Urinary bladder (tissue), 4 donors: ENCODE measurements around the gene SYTL2. TPM values are rescaled to one million over a fixed set of nuclear protein-coding genes. Genes with fewer than 3 reads are reported as not detected.

Source experiments
- DNase-seq: peaks from one replicate; pipeline ENCODE4 v3.0.0-alpha.2; 2015; ENCODE audit errors: extremely low spot score
- H3K27ac ChIP-seq: one replicate; pipeline ENCODE4 v1.5.1; 2013; ENCODE audit warnings: low read depth, mild to moderate bottlenecking, moderate library complexity
- H3K36me3 ChIP-seq: one replicate; pipeline ENCODE4 v1.6.1; 2013; ENCODE audit warnings: mild to moderate bottlenecking, moderate library complexity; ENCODE audit not compliant: insufficient read depth
- H3K4me1 ChIP-seq: one replicate; pipeline ENCODE4 v1.6.1; 2013; ENCODE audit warnings: mild to moderate bottlenecking, moderate library complexity; ENCODE audit not compliant: insufficient read depth
- H3K4me3 ChIP-seq: one replicate; pipeline ENCODE4 v1.5.1; 2013; ENCODE audit warnings: low read depth, low read length
- WGBS: extraction: QIAGEN DNeasy Blood & Tissue Kit; methylation state at CpG from one replicate; pipeline ENCODE4 v1.1.7; 2013; 5-methylcytosine and 5-hydroxymethylcytosine counted together
- polyA plus RNA-seq: library from polyadenylated mRNA; stranded (reverse); fragments of 200-250 nt; gene quantifications from one replicate; pipeline ENCODE4 v1.2.3, GENCODE V29; 2013
- total RNA-seq: library from RNA; depleted of rRNA; stranded (reverse); fragments of >200 nt; gene quantifications from one replicate; pipeline ENCODE4 v1.2.3, GENCODE V29; 2014
- donor health status: healthy with polysubstance abuse.
- donor health status: healthy.

The SYTL2 gene
- total and polyA plus RNA-seq, 2 donors, result 18.5 to 123 TPM

DNA sequence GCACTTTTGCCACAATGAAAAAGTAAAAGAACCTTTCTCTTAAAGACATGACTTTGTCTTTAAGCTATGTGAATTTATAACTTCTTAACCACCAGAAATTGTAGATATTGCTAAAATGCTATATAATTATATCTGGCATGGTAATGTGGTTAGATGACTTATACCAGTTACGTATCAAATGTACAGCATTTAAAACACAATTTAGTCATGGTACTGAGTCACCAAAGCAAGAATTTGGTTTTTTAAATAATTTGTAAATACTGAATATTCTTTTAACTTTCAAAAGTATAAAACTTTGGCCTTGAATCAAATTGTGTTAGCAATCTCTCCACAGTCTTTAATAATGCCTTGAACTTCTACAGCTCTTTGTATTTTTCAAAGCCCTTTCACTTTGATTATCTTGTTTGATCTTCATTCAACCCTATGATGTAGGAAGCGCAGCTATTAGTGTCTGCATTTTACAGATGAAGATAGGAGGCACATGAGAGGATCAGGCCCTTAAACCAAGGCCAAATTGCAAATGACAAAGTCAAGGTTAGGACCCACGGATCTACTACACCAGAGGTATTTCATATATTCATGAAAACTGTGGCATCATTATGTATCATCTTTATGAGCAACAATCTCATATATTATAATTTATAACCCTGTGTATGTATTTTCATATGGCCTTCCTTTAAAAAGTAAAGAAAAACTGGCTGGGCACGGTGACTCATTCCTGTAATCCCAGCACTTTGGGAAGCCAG is 4.4 kb upstream of the SYTL2 start:
- Histone ChIP-seq H3K27ac (no peak overlapping the region), H3K4me3 (no peak overlapping the region), H3K4me1 (no peaks in the 10 kb centered on the region), H3K36me3 (no peaks in the 10 kb centered on the region)
- WGBS, result 69% methylated on average over 4 of the region's 4 CpGs
- no peak for DNase-seq

DNA sequence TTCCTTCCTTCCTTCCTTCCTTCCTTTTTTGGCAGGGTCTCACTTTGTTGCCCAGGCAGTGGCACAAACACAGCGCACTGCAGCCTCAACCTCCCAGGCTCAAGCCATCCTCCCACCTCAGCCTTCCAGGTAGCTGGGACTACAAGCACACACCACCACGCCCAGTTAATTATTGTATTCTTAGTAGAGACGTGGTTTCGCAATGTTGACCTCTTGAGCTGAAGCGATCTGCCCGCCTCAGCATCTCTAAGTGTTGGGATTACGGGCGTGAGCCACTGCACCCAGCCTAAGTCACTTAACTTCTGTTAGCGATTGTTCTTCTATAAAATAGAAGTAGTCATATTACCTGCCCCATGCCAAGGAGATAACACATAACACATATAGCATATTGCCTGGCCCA is 2.8 kb upstream of the SYTL2 start:
- Histone ChIP-seq H3K36me3 (no peaks in the 10 kb centered on the region), H3K27ac (no peak overlapping the region), H3K4me3 (no peak overlapping the region), H3K4me1 (peaks cover 2% of the 10 kb centered on the region)
- DNase-seq, result no peak
- 89% methylated on average over 9 of the region's 9 CpGs for WGBS

DNA sequence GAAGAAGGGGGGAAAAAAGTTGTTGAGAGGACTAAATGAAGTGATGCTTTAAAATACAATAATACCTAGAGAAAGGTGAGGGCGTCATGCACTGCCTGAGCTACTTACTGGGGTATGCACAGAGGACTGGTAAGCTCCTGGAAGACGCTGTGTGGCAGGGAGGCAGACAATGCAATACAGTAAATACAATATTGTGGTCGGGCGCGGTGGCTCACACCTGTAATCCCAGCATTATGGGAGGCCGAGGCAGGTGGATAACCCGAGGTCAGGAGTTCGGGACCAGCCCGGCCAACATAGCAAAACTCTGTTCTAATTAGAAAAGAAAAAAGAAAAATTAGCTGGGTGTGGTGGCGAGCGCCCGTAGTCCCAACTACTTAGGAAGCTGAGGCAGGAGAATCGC is 683 bp upstream of the SYTL2 start:
- H3K27ac ChIP-seq, result no peak overlapping the region
- H3K4me1 ChIP-seq, result peaks cover 2% of the 10 kb centered on the region
- no peaks in the 10 kb centered on the region for H3K36me3 ChIP-seq
- peak overlapping the region; percentile 74 for H3K4me3 ChIP-seq
- no peak for DNase-seq
- 81% methylated on average over 13 of the region's 13 CpGs for WGBS

DNA sequence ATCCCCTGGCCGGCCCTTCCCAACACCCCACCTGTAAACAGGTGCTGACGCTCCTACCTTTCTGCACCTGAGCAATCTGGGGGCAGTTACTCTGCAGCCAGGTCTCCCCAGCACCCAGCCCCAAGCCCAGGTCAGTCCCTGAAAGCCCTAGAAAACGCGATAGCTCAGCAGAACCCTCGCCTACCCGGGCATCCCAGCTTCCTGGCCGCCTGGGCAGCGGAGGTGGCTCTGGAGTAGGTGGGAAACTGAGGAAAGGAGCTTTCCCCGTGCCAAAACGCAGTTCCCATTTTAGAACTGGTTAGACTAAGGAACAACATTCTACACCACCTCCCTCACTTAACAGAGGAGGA is 445 bp downstream of the SYTL2 start:
- no peak for DNase-seq
- peak overlapping the region; percentile 18 for H3K27ac ChIP-seq
- 7% methylated on average over 10 of the region's 10 CpGs for WGBS
- H3K4me1 ChIP-seq, result peaks cover 2% of the 10 kb centered on the region
- H3K4me3 ChIP-seq, result peak overlapping the region; percentile 74
- H3K36me3 ChIP-seq, result no peaks in the 10 kb centered on the region

DNA sequence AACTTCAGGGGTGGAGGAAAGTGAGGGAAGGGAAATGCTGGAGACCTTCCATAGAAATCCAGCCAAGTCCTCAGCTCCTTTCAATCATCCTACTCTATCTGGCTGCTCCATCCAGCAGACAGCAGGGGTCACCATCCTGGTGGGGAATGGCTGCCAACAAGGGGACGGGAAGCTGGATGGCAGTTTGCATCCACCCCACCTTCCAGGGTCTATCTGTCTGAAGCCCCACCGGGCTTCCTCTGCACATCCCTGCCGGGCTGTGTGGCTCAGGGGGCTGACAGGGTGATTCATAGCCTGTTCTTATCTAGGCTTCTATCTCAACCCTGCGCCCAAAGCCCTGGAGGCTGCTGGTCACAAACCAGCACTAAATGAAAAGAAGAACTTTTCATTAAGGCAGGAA is 1.1 kb downstream of the SYTL2 start:
- no peak for DNase-seq
- Histone ChIP-seq H3K4me1 (peaks cover 2% of the 10 kb centered on the region), H3K27ac (no peak overlapping the region), H3K4me3 (peak overlapping the region; percentile 74), H3K36me3 (no peaks in the 10 kb centered on the region)
- 15% methylated on average over 4 of the region's 4 CpGs for WGBS

DNA sequence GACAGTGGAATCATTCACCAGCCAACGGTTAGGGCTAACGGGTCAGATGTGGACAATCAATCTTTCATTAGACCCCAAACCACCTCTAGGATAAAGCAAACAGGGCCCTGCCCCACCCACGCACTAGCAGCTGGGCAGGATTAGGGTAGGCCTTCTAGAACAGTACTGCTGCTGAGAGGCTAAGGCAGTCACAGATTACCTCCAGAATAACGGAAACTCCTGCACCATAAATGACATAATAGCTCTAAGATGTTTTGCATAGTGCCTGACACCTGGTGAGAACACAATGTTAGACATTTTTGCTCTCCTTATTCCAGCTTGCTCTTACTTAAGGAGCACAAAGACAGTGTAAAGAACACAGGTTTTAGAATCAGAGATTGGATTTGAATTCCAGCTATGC is 1.8 kb downstream of the SYTL2 start:
- Histone ChIP-seq H3K36me3 (no peaks in the 10 kb centered on the region), H3K4me3 (peak overlapping the region; percentile 74), H3K27ac (no peak overlapping the region), H3K4me1 (peaks cover 2% of the 10 kb centered on the region)
- 60% methylated on average over 4 of the region's 4 CpGs for WGBS
- no peak for DNase-seq

DNA sequence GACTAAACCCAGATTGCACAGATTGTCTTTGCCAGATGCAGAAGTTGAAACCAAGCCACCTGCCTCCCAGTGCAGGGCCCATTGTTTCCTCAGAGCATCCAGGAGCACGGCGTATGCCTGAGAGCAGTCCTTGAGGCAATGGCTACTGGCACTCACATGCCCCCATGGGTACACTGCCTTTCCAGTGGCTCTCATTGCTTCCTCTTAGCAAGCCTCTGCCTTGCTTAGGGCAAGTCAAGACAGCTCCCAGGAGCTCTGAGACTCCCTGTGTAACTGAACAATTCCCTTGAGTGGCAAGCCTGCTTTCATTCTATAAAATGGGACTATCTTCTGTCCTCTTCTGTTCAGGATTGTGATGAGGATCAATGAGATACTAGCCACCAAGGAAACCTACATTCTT is 4.1 kb downstream of the SYTL2 start:
- H3K4me1 ChIP-seq, result peaks cover 2% of the 10 kb centered on the region
- WGBS, result 65% methylated on average over 2 of the region's 2 CpGs
- DNase-seq, result no peak
- H3K36me3 ChIP-seq, result no peaks in the 10 kb centered on the region
- H3K4me3 ChIP-seq, result no peak overlapping the region
- no peak overlapping the region for H3K27ac ChIP-seq

DNA sequence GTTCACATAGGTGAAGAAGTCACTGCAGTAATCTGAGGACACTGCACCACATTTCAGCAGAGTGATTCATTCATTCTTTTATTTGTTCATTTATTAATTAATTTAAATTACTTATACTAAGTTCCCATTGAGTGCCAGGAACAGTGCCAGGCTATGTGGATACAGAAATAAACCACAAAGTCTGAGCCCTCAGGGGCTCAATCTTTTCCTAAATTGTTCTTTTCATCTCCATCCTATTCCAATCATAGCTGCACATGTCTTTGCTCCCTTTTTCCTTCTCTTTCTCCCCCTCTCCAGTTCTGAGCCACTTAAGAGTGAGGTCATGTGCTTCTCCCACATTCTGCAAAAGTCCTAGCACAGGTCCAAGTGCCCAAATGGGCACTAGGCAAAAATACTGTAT is 4.9 kb downstream of the SYTL2 start:
- Histone ChIP-seq H3K4me1 (peaks cover 2% of the 10 kb centered on the region), H3K36me3 (no peaks in the 10 kb centered on the region), H3K27ac (no peak overlapping the region), H3K4me3 (no peak overlapping the region)
- no peak for DNase-seq

DNA sequence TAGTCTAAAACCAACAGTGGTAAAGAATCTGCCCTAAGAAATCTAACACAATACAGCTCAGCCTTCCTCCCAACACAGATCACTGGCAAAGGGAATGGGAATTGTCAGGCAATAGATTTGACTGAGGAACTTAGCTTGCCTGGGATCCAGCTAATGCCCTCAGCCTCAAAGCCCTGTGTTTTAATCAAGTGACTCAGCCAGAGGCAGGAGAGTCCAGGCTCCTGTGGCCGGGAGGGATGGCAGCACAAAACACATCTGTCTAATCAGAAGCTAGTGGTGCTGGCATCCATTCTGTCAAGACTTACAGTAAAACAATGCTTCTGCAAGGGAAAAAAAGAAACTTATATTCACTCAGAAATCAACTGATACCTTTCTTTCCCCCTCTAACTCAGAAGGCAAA is 5.6 kb downstream of the SYTL2 start:
- H3K4me3 ChIP-seq, result no peak overlapping the region
- WGBS, result 47% methylated on average over 1 of the region's 1 CpG

DNA sequence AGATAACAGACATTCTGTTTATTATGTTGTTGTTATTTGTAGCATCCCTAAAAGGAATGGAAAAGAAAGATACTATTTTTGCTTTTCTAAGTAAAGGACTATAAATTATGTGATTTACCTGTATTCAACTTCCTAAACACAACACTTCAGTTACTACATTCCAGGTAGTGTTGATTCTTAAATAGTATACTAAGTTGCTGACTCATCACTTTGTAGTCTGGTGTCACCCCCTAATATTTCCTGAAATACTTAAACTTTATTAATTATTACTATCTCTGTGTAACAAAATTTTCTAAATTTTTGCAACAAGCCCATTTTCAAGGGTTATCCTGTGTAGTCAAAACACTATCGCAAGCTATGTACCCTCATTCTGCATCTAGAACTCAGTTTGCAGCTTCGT is 7.0 kb downstream of the SYTL2 start:
- 99% methylated on average over 2 of the region's 2 CpGs for WGBS
- no peak for DNase-seq
- H3K4me1 ChIP-seq, result no peaks in the 10 kb centered on the region
- no peaks in the 10 kb centered on the region for H3K36me3 ChIP-seq
- H3K27ac ChIP-seq, result no peak overlapping the region
- no peak overlapping the region for H3K4me3 ChIP-seq

More for the DNA sequence above, 5.6 kb downstream of the SYTL2 start:
- Histone ChIP-seq H3K4me1 (peaks cover 2% of the 10 kb centered on the region), H3K27ac (no peak overlapping the region), H3K36me3 (no peaks in the 10 kb centered on the region)
- no peak for DNase-seq

DNA sequence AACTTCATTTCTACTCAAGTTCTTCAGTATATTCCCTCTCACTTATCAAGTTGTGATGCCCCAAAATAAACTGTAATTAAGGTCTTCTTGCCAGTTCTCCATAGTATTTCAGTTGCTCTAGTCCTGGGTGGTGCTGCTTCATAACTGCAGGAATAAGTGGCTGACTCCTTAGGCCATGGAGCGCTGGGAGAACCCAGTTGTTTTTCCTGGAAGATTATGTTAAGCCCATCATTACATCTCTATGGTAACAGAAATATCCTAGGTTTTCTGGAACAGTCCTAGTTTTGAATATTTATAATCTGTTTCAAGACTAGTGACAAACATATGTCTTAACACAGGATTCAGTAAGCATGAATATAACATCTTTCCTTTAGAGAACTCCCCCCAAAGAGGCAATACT is 7.6 kb downstream of the SYTL2 start:
- Histone ChIP-seq H3K27ac (no peak overlapping the region), H3K4me1 (no peaks in the 10 kb centered on the region), H3K4me3 (no peak overlapping the region), H3K36me3 (no peaks in the 10 kb centered on the region)
- 75% methylated on average over 1 of the region's 1 CpG for WGBS
- no peak for DNase-seq

DNA sequence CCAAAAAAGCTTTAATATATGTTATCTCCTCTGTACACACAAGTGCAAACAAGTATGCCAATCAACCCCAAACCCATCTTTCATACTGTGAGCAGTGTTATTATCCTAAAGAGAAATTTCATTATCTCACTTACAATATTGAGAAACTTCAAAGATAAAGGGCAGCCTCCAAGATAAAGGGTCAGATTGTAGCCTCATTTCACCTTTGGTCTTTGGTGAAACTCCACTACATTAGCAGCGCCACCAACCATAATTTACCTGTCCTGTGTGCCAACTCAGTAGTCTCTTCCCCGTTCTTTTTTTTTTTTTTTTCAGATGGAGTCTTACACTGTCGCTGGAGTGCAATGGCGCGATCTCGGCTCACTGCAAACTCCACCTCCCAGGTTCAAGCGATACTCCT is 9.4 kb downstream of the SYTL2 start:
- H3K36me3 ChIP-seq, result no peaks in the 10 kb centered on the region
- DNase-seq, result no peak
- WGBS, result 96% methylated on average over 7 of the region's 7 CpGs
- no peak overlapping the region for H3K27ac ChIP-seq
- H3K4me3 ChIP-seq, result no peak overlapping the region
- no peaks in the 10 kb centered on the region for H3K4me1 ChIP-seq

DNA sequence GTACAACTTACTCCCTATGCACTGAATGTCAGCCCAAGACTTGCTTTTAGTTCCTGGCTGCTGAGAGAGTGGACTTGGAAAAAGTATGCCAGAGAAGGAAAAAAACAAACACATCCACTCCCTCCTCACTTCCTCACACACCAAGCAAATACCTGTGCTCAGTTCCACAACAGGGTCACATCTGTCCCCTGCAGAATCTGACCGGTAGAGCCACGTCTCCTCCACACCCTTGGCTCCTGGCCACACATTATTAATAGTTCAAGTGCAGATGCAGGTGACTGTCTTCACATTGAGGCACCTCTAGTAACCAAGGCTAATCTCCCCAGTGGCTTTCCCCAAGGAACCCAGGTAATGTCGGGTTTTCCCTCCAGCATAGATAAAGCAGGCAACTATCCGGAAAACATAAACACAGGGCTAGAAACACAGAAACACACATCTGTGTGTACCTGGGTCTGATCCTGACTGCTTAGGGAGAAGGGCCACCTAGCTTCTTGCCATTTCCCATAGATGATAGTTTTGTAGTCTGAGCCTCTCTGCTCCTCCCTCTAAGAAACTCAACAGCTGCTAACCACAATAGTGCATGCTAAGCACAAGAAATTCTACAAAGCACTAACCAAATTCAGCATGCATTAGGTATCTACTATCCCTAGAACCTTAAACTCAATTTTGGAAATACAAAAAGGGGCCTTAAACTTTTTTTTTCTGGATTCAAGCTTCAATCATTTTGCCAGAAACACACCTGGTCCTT is 10.2 kb downstream of the SYTL2 start:
- DNase-seq, result no peak
- Histone ChIP-seq H3K27ac (no peak overlapping the region), H3K4me3 (no peak overlapping the region), H3K36me3 (no peaks in the 10 kb centered on the region), H3K4me1 (no peaks in the 10 kb centered on the region)
- WGBS, result 84% methylated on average over 4 of the region's 4 CpGs

DNA sequence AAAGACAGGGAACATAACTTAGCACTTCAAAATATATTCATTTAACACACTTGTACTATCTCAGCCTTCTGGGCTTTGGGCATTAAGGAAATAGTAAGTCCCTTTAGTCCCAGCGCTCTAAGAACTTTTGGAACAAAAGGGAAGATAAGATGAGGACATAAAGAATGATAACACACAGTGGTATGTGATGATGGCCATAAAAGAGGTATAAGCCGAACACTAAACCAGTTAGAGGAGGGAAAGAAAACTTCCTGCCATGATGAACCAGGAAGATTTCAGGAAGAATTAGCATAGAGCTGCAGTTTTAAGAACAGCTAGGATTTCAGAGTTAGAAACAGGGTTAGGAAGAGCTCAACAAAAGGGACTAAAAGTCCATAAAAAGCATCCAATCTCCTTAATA is 11.8 kb downstream of the SYTL2 start:
- no peak for DNase-seq
- H3K27ac ChIP-seq, result no peak overlapping the region
- H3K4me1 ChIP-seq, result no peaks in the 10 kb centered on the region
- H3K4me3 ChIP-seq, result no peak overlapping the region
- 74% methylated on average over 2 of the region's 2 CpGs for WGBS
- no peaks in the 10 kb centered on the region for H3K36me3 ChIP-seq
